B cell (primary cell): ENCODE measurements around the gene CD247. TPM values are rescaled to one million over a fixed set of nuclear protein-coding genes. Genes with fewer than 3 reads are reported as not detected.

Source experiments
- ATAC-seq: fragments of 200-7000 bp; cut with Tn5 transposase; one replicate; pipeline ENCODE4 v1.10.0; 2021; ENCODE audit warnings: low read depth, mild to moderate bottlenecking, moderate number of reproducible peaks, moderate library complexity
- CTCF ChIA-PET: fragments of 350-600 bp; sonication (Branson Sonifier 250); formaldehyde crosslinking; loops from one replicate; lab custom pipeline; 2021; ENCODE audit warnings: antibody characterized with exemption, inconsistent platforms; lab: Charles Lee
- POLR2A ChIA-PET: fragments of 350-600 bp; sonication (Branson Sonifier 250); formaldehyde crosslinking; loops from one replicate; lab custom pipeline; 2021; ENCODE audit warnings: antibody characterized with exemption; lab: Charles Lee
- DNase-seq: peaks from one replicate; pipeline ENCODE4 v3.0.0; 2013
- H2AFZ ChIP-seq: 2 replicates; pipeline ENCODE4 v1.6.1; 2012; ENCODE audit warnings: mild to moderate bottlenecking, low read depth, low read length; ENCODE audit not compliant: insufficient read depth, poor library complexity, severe bottlenecking
- H3K27ac ChIP-seq, 2 donors: 1 replicate in 1 of 2; 2 replicates in 1 of 2; pipeline ENCODE4 v1.5.1; 2012 to 2013; ENCODE audit warnings: low read length in 2 of 2, mild to moderate bottlenecking in 2 of 2, moderate library complexity in 1 of 2
- H3K27me3 ChIP-seq, 4 experiments: fragments of 200-600 bp in 1 of 4; sonication (generic) in 1 of 4; replicated peaks in 1 of 4; 1 replicate in 2 of 4; 2 replicates in 2 of 4; pipeline versions ENCODE4 v1.6.1 to v1.7.0; 2013 to 2016; ENCODE audit warnings: low read length in 3 of 4, mild to moderate bottlenecking in 2 of 4, mixed read lengths in 1 of 4, moderate library complexity in 1 of 4; ENCODE audit not compliant: insufficient read depth in 4 of 4, control insufficient read depth in 3 of 4; ENCODE audit errors: control extremely low read depth in 1 of 4
- H3K36me3 ChIP-seq, 2 experiments: replicated peaks in 1 of 2; 1 replicate in 1 of 2; 2 replicates in 1 of 2; pipeline versions ENCODE4 v1.6.1 to v1.7.1; 2013; ENCODE audit warnings: low read length in 1 of 2; ENCODE audit not compliant: insufficient read depth in 2 of 2, control insufficient read depth in 1 of 2; ENCODE audit errors: control extremely low read depth in 1 of 2, extremely low read depth in 1 of 2
- H3K4me1 ChIP-seq, 2 donors: fragments of 200-600 bp in 1 of 2; sonication (generic) in 1 of 2; 1 replicate in 1 of 2; 2 replicates in 1 of 2; pipeline versions ENCODE4 v1.5.1 to v1.6.1; 2013 to 2017; ENCODE audit warnings: low read length in 2 of 2; ENCODE audit not compliant: control insufficient read depth in 2 of 2, insufficient read depth in 2 of 2
- H3K4me2 ChIP-seq: replicated peaks from 2 replicates; pipeline ENCODE3; 2012; ENCODE audit warnings: mild to moderate bottlenecking, low read depth, low read length; ENCODE audit not compliant: poor library complexity, severe bottlenecking
- H3K4me3 ChIP-seq, 5 experiments: fragments of 200-600 bp in 1 of 5; sonication (generic) in 1 of 5; 1 replicate in 3 of 5; 2 replicates in 2 of 5; pipeline versions ENCODE4 v1.5.1 to v1.7.0; 2011 to 2016; ENCODE audit warnings: low read length in 4 of 5, mild to moderate bottlenecking in 4 of 5, low read depth in 2 of 5, control low read depth in 1 of 5, moderate library complexity in 1 of 5; ENCODE audit not compliant: insufficient read depth in 1 of 5; ENCODE audit errors: control extremely low read depth in 1 of 5, extremely low read depth in 1 of 5
- H3K79me2 ChIP-seq: fragments of 200-600 bp; sonication (generic); one replicate; pipeline ENCODE4 v1.6.0; 2016; ENCODE audit warnings: low read length; ENCODE audit not compliant: control insufficient read depth, insufficient read depth
- H3K9ac ChIP-seq: fragments of 200-600 bp; sonication (generic); 2 replicates; pipeline ENCODE4 v1.6.1; 2017; ENCODE audit warnings: mild to moderate bottlenecking, low read length, moderate library complexity
- H3K9me3 ChIP-seq, 3 donors: one replicate each; pipeline versions ENCODE4 v1.6.1 to v1.7.1; 2013; ENCODE audit warnings: low read length in 2 of 3; ENCODE audit not compliant: control insufficient read depth in 2 of 3, insufficient read depth in 1 of 3; ENCODE audit errors: control extremely low read depth in 1 of 3
- H4K20me1 ChIP-seq: 2 replicates; pipeline ENCODE4 v1.6.0; 2012; ENCODE audit warnings: mild to moderate bottlenecking, low read length; ENCODE audit not compliant: insufficient read depth, control insufficient read depth, poor library complexity, severe bottlenecking
- H3K27ac Mint-ChIP-seq: one replicate; pipeline ENCODE4 v1.8.0; 2021; ENCODE audit warnings: mixed read lengths
- H3K27me3 Mint-ChIP-seq: one replicate; pipeline ENCODE4 v1.8.0; 2021; ENCODE audit warnings: mixed read lengths
- H3K4me1 Mint-ChIP-seq: one replicate; pipeline ENCODE4 v1.8.0; 2021; ENCODE audit warnings: mixed read lengths
- H3K4me3 Mint-ChIP-seq: one replicate; pipeline ENCODE4 v1.8.0; 2021; ENCODE audit warnings: mixed read lengths
- H3K9me3 Mint-ChIP-seq: one replicate; pipeline ENCODE4 v1.8.0; 2022; ENCODE audit warnings: mixed read lengths; ENCODE audit not compliant: insufficient read depth
- EZH2 ChIP-seq: IDR thresholded peaks from 2 replicates; pipeline ENCODE4 v1.6.1; 2012; ENCODE audit warnings: borderline replicate concordance, low read depth, mild to moderate bottlenecking, moderate library complexity, low read length; ENCODE audit not compliant: insufficient read depth, poor library complexity, severe bottlenecking
- WGBS: methylation state at CpG from one replicate; pipeline ENCODE4 v1.1.5; 2013; ENCODE audit warnings: missing lambda C conversion rate; ENCODE audit not compliant: insufficient coverage; 5-methylcytosine and 5-hydroxymethylcytosine counted together
- intact Hi-C: fragments of 100-400 bp; cut with micrococcal nuclease; formaldehyde crosslinking; loops from one replicate; pipeline ENCODE4 v1.10.0; 2022
- polyA plus RNA-seq: library from polyadenylated mRNA; depleted of rRNA; stranded (reverse); fragments of >200 nt; gene quantifications from 2 replicates; pipeline ENCODE4 v1.2.3, GENCODE V29; 2012
- total RNA-seq, 2 donors: library from RNA; stranded (reverse); fragments of 120-200 nt in 1 of 2; gene quantifications; 1 replicate in 1 of 2; 2 replicates in 1 of 2; pipeline versions ENCODE4 v1.2.3 to v1.2.4, GENCODE V29; 2013 to 2022
- TF ChIP-seq, protein P1 (sequence below): fragments of 200-600 bp; IDR thresholded peaks from one replicate; pipeline ENCODE4 v1.8.0; 2022; ENCODE audit warnings: antibody characterized with exemption, mild to moderate bottlenecking

The CD247 gene
- total and polyA plus RNA-seq, 2 donors (not counting 1 experiment from before 2014, with no cell fraction given), result 2.5 to 10.8 TPM

DNA sequence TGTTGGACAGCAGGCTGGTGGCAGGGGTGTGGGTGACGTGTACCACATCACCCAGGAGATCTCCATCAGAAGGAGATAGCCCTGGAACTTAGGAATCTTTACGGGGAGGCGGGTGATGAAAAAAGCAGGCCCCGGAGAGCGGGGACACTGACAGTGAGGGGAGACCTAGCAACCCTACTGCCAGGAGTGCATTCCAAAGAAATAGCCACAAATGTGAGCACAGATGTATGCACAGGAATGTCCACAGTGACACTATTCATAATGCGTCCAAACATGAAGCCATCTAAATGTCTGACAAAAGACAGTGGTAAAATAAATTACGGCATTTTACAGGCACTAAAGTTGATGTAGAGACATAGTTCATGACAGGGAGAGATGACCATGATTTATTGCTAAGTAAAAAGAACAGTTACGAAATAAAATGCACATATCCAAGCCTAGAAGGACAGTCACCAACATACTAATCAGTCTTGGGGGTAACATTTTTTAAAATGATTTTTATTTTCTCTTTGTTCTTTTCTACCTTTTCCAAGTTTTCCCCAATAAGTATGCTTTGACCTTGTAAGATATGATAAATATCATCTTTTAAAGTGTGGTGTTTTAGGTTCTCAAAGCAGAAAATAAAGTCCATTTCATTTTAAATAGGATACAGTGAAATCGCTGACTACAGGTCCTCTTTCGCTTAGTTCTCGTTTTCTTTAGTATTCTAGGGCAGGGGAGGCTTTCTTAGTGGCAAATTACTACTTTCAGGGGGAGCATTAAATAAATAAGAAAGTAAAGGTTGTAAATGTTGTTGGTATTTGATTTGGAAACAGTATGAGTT is 21.3 kb downstream of the CD247 start:
- 96% methylated on average over 5 of the region's 11 CpGs for WGBS
- no peak overlapping the region for H3K27ac Mint-ChIP-seq
- intact Hi-C loops, result no loop called here
- H3K9me3 Mint-ChIP-seq, result no peaks in the 10 kb centered on the region
- peaks cover 0 to 5% (median 0%) of the 10 kb centered on the region in 3 donors for H3K9me3 ChIP-seq
- no peak overlapping the region for H2AFZ ChIP-seq
- no peak overlapping the region for H3K9ac ChIP-seq
- no peak overlapping the region for H3K27ac ChIP-seq
- peaks cover 32 to 38% of the 10 kb centered on the region in 2 donors for H3K4me1 ChIP-seq
- H3K4me3 ChIP-seq, result no peak overlapping the region
- H3K4me2 ChIP-seq, result no peak overlapping the region
- ATAC-seq, result no peak
- CTCF ChIA-PET, result interaction anchor here (0.9 to 1.1 kb wide), 2 partner anchors 35 to 54 kb away, joined by 3 to 4 read pairs; no protein-coding TSS in a partner anchor
- H3K36me3 ChIP-seq, result no peaks in the 10 kb centered on the region
- POLR2A ChIA-PET, result no interaction called here
- no peaks in the 10 kb centered on the region for H3K79me2 ChIP-seq
- no peak overlapping the region for H3K4me3 Mint-ChIP-seq
- H4K20me1 ChIP-seq, result no peaks in the 10 kb centered on the region
- peaks cover 69% of the 10 kb centered on the region for H3K27me3 Mint-ChIP-seq
- H3K27me3 ChIP-seq, result peaks cover 0 to 60% (median 45%) of the 10 kb centered on the region in 4 experiments
- no peak for TF ChIP-seq EZH2
- TF ChIP-seq, protein P1, sequence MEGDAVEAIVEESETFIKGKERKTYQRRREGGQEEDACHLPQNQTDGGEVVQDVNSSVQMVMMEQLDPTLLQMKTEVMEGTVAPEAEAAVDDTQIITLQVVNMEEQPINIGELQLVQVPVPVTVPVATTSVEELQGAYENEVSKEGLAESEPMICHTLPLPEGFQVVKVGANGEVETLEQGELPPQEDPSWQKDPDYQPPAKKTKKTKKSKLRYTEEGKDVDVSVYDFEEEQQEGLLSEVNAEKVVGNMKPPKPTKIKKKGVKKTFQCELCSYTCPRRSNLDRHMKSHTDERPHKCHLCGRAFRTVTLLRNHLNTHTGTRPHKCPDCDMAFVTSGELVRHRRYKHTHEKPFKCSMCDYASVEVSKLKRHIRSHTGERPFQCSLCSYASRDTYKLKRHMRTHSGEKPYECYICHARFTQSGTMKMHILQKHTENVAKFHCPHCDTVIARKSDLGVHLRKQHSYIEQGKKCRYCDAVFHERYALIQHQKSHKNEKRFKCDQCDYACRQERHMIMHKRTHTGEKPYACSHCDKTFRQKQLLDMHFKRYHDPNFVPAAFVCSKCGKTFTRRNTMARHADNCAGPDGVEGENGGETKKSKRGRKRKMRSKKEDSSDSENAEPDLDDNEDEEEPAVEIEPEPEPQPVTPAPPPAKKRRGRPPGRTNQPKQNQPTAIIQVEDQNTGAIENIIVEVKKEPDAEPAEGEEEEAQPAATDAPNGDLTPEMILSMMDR, result no peak
- no peak for DNase-seq
- peaks cover 36% of the 10 kb centered on the region for H3K4me1 Mint-ChIP-seq

DNA sequence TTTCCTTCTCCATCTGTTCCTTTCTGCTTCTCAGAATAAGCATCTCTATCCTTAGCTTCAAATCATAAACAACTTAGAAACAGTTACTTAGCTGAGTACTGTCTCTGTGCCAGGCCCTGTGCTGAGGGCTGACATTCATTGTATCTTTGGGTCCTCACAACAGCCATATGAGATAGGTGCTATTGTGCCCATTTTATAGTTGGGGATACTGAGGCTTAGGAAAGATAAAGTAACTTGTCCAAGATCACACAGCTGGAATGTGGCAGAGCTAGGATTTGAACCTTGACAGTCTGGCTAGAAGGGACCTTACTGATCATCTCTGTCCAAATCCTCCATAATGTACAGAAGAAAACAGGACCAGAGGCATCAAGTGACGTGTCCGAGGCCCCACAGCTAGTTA is 25.0 kb downstream of the CD247 start:
- H4K20me1 ChIP-seq, result no peaks in the 10 kb centered on the region

More for the DNA sequence above, 25.0 kb downstream of the CD247 start:
- Histone ChIP-seq H3K27me3 (peaks cover 0 to 43% (median 36%) of the 10 kb centered on the region in 4 experiments), H3K4me2 (no peak overlapping the region), H3K79me2 (no peaks in the 10 kb centered on the region), H3K36me3 (no peaks in the 10 kb centered on the region), H3K9ac (no peak overlapping the region), H3K9me3 (no peaks in the 10 kb centered on the region), H2AFZ (no peak overlapping the region), H3K4me3 (no peak overlapping the region), H3K4me1 (peaks cover 0 to 2% of the 10 kb centered on the region in 2 donors), H3K27ac (no peak overlapping the region)
- Mint-ChIP-seq H3K4me3 (no peak overlapping the region), H3K27ac (no peak overlapping the region), H3K27me3 (peaks cover 61% of the 10 kb centered on the region), H3K4me1 (peaks cover 5% of the 10 kb centered on the region), H3K9me3 (no peaks in the 10 kb centered on the region)
- ATAC-seq, result no peak
- ChIA-PET CTCF (no interaction called here), POLR2A (no interaction called here)
- DNase-seq, result no peak
- TF ChIP-seq, protein P1, result no peak
- TF ChIP-seq EZH2, result no peak
- intact Hi-C loops, result no loop called here
- WGBS, result no CpG with 5 or more reads among the region's 2 CpGs
